ENCODE measurements around the gene LIMA1. TPM values are rescaled to one million over a fixed set of nuclear protein-coding genes. Genes with fewer than 3 reads are reported as not detected.
"Not testable (repeated sequence)": the region's sequence is repeated elsewhere in the genome, so short reads cannot be mapped to it uniquely, and the experiment has no call there.

Gene LIMA1
- total RNA-seq, 1 donor from 2014 or later: 14.3 TPM

GRCh38 chr12:50313256-50313931, 30.1 kb upstream of the LIMA1 start:
- Mint-ChIP-seq H3K4me1 (ENCODE audit: unreplicated experiment) (peaks cover 4% of the 10 kb centered on the region), H3K27me3 (ENCODE audit: unreplicated experiment) (no peaks in the 10 kb centered on the region), H3K36me3 (ENCODE audit: low read depth, unreplicated experiment) (no peaks in the 10 kb centered on the region), H3K4me3 (ENCODE audit: unreplicated experiment) (no peak overlapping the region), H3K27ac (ENCODE audit: unreplicated experiment) (no peak overlapping the region), H3K9me3 (ENCODE audit: unreplicated experiment) (no peaks in the 10 kb centered on the region)
- DNase-seq (ENCODE audit: low spot score): no peak
- TF ChIP-seq CTCF (IDR thresholded peaks at IDR 0.05; ENCODE audit: unreplicated experiment): no peak

- H3K27me3 Mint-ChIP-seq (ENCODE audit: unreplicated experiment); DNase-seq (ENCODE audit: low spot score); H3K4me1 Mint-ChIP-seq (ENCODE audit: unreplicated experiment); H3K36me3 Mint-ChIP-seq (ENCODE audit: low read depth, unreplicated experiment); H3K27ac Mint-ChIP-seq (ENCODE audit: unreplicated experiment); H3K4me3 Mint-ChIP-seq (ENCODE audit: unreplicated experiment); H3K9me3 Mint-ChIP-seq (ENCODE audit: unreplicated experiment): not testable (repeated sequence)
These were observed 28.7 kb upstream of the LIMA1 start for GRCh38 chr12:50311858-50312609.

GRCh38 chr12:50309950-50310349, 26.6 kb upstream of the LIMA1 start:
- no peaks in the 10 kb centered on the region for H3K36me3 Mint-ChIP-seq (ENCODE audit: low read depth, unreplicated experiment)
- H3K4me3 Mint-ChIP-seq (ENCODE audit: unreplicated experiment): no peak overlapping the region
- no peak overlapping the region for H3K27ac Mint-ChIP-seq (ENCODE audit: unreplicated experiment)
- no peaks in the 10 kb centered on the region for H3K27me3 Mint-ChIP-seq (ENCODE audit: unreplicated experiment)
- no peaks in the 10 kb centered on the region for H3K9me3 Mint-ChIP-seq (ENCODE audit: unreplicated experiment)
- DNase-seq (ENCODE audit: low spot score): no peak
- H3K4me1 Mint-ChIP-seq (ENCODE audit: unreplicated experiment): peaks cover 4% of the 10 kb centered on the region
- no peak for TF ChIP-seq CTCF (IDR thresholded peaks at IDR 0.05; ENCODE audit: unreplicated experiment)

GRCh38 chr12:50302686-50303085, 19.4 kb upstream of the LIMA1 start:
- no peak for TF ChIP-seq CTCF (IDR thresholded peaks at IDR 0.05; ENCODE audit: unreplicated experiment)
- H3K27ac Mint-ChIP-seq (ENCODE audit: unreplicated experiment): no peak overlapping the region
- no peak for DNase-seq (ENCODE audit: low spot score)
- H3K9me3 Mint-ChIP-seq (ENCODE audit: unreplicated experiment): no peaks in the 10 kb centered on the region
- H3K36me3 Mint-ChIP-seq (ENCODE audit: low read depth, unreplicated experiment): no peaks in the 10 kb centered on the region
- H3K27me3 Mint-ChIP-seq (ENCODE audit: unreplicated experiment): peaks cover 1% of the 10 kb centered on the region
- H3K4me3 Mint-ChIP-seq (ENCODE audit: unreplicated experiment): no peak overlapping the region
- H3K4me1 Mint-ChIP-seq (ENCODE audit: unreplicated experiment): peaks cover 4% of the 10 kb centered on the region

GRCh38 chr12:50297996-50298395, 14.7 kb upstream of the LIMA1 start:
- H3K36me3 Mint-ChIP-seq (ENCODE audit: low read depth, unreplicated experiment): no peaks in the 10 kb centered on the region

More at GRCh38 chr12:50297996-50298395, 14.7 kb upstream of the LIMA1 start:
- no peak overlapping the region for H3K27ac Mint-ChIP-seq (ENCODE audit: unreplicated experiment)
- H3K4me1 Mint-ChIP-seq (ENCODE audit: unreplicated experiment): peaks cover 10% of the 10 kb centered on the region
- H3K27me3 Mint-ChIP-seq (ENCODE audit: unreplicated experiment): peaks cover 1% of the 10 kb centered on the region
- TF ChIP-seq CTCF (IDR thresholded peaks at IDR 0.05; ENCODE audit: unreplicated experiment): no peak
- no peaks in the 10 kb centered on the region for H3K9me3 Mint-ChIP-seq (ENCODE audit: unreplicated experiment)
- DNase-seq (ENCODE audit: low spot score): no peak
- H3K4me3 Mint-ChIP-seq (ENCODE audit: unreplicated experiment): no peak overlapping the region

Measured in endothelial cell (in vitro differentiated cells).